K562 (cell line): ENCODE results near the gene NAXE. TPM values are rescaled to one million over a fixed set of nuclear protein-coding genes. Genes with fewer than 3 reads are reported as not detected.

ENCODE experiments used
- BCL6 ChIP-seq: fragments of 250-450 bp; sonication (Bioruptor Pico); IDR thresholded peaks from 2 replicates; pipeline ENCODE4 v1.4.0; 2020
- CREBBP ChIP-seq: IDR thresholded peaks from one replicate; pipeline ENCODE4 v1.6.1; 2012; ENCODE audit warnings: low read depth, mild to moderate bottlenecking, control low read depth, inconsistent platforms, low read length
- HNRNPH1 ChIP-seq: fragments of 200-400 bp; formaldehyde crosslinking; optimal IDR thresholded peaks from 2 replicates; pipeline ENCODE3; 2017; ENCODE audit warnings: low read depth, mild to moderate bottlenecking, low read length, moderate library complexity
- HNRNPL ChIP-seq: fragments of 200-400 bp; formaldehyde crosslinking; IDR thresholded peaks from 2 replicates; pipeline ENCODE4 v1.6.1; 2017; ENCODE audit warnings: low read depth, mild to moderate bottlenecking, low read length
- IRF2 ChIP-seq: sonication (generic); formaldehyde crosslinking; IDR thresholded peaks from 2 replicates; pipeline ENCODE4 v1.8.1; 2022; ENCODE audit warnings: mild to moderate bottlenecking, missing genetic modification reagents
- KAT7 ChIP-seq: sonication (generic); formaldehyde crosslinking; IDR thresholded peaks from 2 replicates; pipeline ENCODE4 v1.8.0; 2022; ENCODE audit warnings: missing genetic modification reagents, mild to moderate bottlenecking, borderline replicate concordance
- KDM2B ChIP-seq: fragments of 250-450 bp; sonication (Bioruptor Pico); IDR thresholded peaks from 2 replicates; pipeline ENCODE4 v1.8.0; 2021; ENCODE audit warnings: mild to moderate bottlenecking, moderate library complexity
- NR3C1 ChIP-seq: sonication (generic); formaldehyde crosslinking; IDR thresholded peaks from 2 replicates; pipeline ENCODE4 v1.8.1; 2022; ENCODE audit warnings: missing genetic modification reagents
- ZFP30 ChIP-seq: fragments of 250-450 bp; sonication (Bioruptor Pico); IDR thresholded peaks from 2 replicates; pipeline ENCODE4 v1.8.0; 2022; ENCODE audit warnings: moderate library complexity, mild to moderate bottlenecking, inconsistent platforms, borderline replicate concordance
- ZNF668 ChIP-seq: fragments of 250-450 bp; sonication (Bioruptor Pico); IDR thresholded peaks from 2 replicates; pipeline ENCODE4 v1.8.0; 2022; ENCODE audit warnings: mild to moderate bottlenecking, inconsistent platforms
- ZZZ3 ChIP-seq: fragments of 450-650 bp; IDR thresholded peaks from 2 replicates; pipeline ENCODE4 v1.6.1; 2016; ENCODE audit warnings: antibody characterized with exemption, mild to moderate bottlenecking, moderate library complexity
- polyA plus RNA-seq, 8 experiments: library from polyadenylated mRNA; depleted of rRNA in 4 of 8; stranded (reverse) in 5 of 8; unstranded in 3 of 8; fragments of >200 nt; fragmentation: Nextera tagmentation in 2 of 8; fragmentation: Illumina TruSeq in 1 of 8; extraction: Ambion mirVana in 2 of 8; extraction: Trizol in 1 of 8; gene quantifications; 2 replicates each; pipeline versions ENCODE4 v1.2.1 to v1.2.3, GENCODE V29; 2011 to 2014; ENCODE audit warnings: inconsistent platforms in 1 of 8, missing spikeins in 1 of 8
- total RNA-seq, 7 experiments: library from RNA; depleted of rRNA in 6 of 7; stranded (reverse); fragments of >200 nt in 6 of 7; fragmentation: Illumina TruSeq in 2 of 7; extraction: Trizol in 2 of 7; gene quantifications; 2 replicates each; pipeline versions ENCODE4 v1.2.1 to v1.2.3, GENCODE V29; 2011 to 2021; ENCODE audit warnings: low replicate concordance in 1 of 7
- TF ChIP-seq, protein P1 (sequence below): sonication (generic); formaldehyde crosslinking; IDR thresholded peaks from 2 replicates; pipeline ENCODE4 v1.8.0; 2023; ENCODE audit warnings: missing genetic modification reagents, mild to moderate bottlenecking, borderline replicate concordance
- TF ChIP-seq, protein P2 (sequence below): fragments of 450-650 bp; formaldehyde crosslinking; IDR thresholded peaks from 2 replicates; pipeline ENCODE4 v1.4.0; 2020; ENCODE audit warnings: mild to moderate bottlenecking, moderate library complexity
- TF ChIP-seq, protein P3 (sequence below), 2 experiments: fragments of 250-450 bp in 1 of 2; fragments of 450-650 bp in 1 of 2; sonication (Bioruptor Pico) in 1 of 2; IDR thresholded peaks; 2 replicates each; pipeline versions ENCODE4 v1.6.1 to v1.8.0; 2016 to 2021; ENCODE audit warnings: mild to moderate bottlenecking in 2 of 2, moderate library complexity in 2 of 2, missing compliant biosample characterization in 1 of 2, missing genetic modification characterization in 1 of 2
- TF ChIP-seq, protein P4 (sequence below): fragments of 250-450 bp; sonication (Bioruptor Pico); IDR thresholded peaks from 2 replicates; pipeline ENCODE4 v1.8.0; 2021; ENCODE audit warnings: mild to moderate bottlenecking, moderate library complexity
- TF ChIP-seq, protein P5 (sequence below): IDR thresholded peaks from 2 replicates; pipeline ENCODE4 v1.6.1; 2014; ENCODE audit warnings: antibody characterized with exemption

NAXE gene
- total and polyA plus RNA-seq, 9 of the 15 experiments (the other 6 are each of a cell fraction or from before 2014, with no cell fraction given), result 27.3 to 137 (median 90.0) TPM

DNA sequence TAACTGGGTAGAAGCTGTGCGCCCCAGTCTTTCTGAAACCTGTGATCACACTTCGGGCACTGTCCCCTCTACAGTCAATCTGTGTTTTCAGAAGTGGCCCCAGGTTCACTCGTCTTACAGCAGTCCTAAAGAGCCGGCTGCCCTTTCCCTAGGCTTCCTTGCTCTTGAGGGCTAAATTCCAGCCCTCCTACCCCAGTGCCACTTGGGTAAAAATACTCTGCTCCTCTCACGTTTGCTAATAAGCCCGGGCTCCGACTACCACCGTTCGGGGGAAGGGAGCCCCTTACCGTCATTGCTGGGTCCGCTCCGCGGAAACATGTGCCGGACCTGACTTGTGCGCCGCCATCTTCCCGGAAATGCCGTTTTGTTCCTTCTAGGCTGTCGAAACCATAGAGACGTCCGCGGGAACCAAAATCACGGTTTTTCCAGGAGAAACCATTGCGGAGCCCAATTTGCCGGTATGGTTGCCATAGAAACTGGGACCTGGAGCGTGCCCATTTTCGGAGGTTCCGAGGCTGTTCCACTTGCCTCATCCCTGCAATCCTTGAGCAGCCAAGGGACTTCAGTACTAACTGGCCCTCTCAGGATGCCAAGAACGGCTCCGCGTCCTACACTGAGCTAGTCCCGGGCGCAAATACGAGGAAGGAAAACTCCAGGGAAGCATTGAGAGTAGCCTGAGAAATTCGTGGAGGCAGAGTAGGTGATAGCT, 9.7 kb downstream of the NAXE start, which contains the start of gene GPATCH4 (continued):
- TF ChIP-seq, protein P1, sequence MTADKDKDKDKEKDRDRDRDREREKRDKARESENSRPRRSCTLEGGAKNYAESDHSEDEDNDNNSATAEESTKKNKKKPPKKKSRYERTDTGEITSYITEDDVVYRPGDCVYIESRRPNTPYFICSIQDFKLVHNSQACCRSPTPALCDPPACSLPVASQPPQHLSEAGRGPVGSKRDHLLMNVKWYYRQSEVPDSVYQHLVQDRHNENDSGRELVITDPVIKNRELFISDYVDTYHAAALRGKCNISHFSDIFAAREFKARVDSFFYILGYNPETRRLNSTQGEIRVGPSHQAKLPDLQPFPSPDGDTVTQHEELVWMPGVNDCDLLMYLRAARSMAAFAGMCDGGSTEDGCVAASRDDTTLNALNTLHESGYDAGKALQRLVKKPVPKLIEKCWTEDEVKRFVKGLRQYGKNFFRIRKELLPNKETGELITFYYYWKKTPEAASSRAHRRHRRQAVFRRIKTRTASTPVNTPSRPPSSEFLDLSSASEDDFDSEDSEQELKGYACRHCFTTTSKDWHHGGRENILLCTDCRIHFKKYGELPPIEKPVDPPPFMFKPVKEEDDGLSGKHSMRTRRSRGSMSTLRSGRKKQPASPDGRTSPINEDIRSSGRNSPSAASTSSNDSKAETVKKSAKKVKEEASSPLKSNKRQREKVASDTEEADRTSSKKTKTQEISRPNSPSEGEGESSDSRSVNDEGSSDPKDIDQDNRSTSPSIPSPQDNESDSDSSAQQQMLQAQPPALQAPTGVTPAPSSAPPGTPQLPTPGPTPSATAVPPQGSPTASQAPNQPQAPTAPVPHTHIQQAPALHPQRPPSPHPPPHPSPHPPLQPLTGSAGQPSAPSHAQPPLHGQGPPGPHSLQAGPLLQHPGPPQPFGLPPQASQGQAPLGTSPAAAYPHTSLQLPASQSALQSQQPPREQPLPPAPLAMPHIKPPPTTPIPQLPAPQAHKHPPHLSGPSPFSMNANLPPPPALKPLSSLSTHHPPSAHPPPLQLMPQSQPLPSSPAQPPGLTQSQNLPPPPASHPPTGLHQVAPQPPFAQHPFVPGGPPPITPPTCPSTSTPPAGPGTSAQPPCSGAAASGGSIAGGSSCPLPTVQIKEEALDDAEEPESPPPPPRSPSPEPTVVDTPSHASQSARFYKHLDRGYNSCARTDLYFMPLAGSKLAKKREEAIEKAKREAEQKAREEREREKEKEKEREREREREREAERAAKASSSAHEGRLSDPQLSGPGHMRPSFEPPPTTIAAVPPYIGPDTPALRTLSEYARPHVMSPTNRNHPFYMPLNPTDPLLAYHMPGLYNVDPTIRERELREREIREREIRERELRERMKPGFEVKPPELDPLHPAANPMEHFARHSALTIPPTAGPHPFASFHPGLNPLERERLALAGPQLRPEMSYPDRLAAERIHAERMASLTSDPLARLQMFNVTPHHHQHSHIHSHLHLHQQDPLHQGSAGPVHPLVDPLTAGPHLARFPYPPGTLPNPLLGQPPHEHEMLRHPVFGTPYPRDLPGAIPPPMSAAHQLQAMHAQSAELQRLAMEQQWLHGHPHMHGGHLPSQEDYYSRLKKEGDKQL (CRISPR knock-in tag), result no peak
- TF ChIP-seq BCL6 (CRISPR knock-in tag) (no peak), ZNF668 (CRISPR knock-in tag) (no peak), HNRNPL (no peak), KDM2B (no peak), HNRNPH1 (no peak), IRF2 (no peak), NR3C1 (CRISPR knock-in tag) (no peak), ZFP30 (CRISPR knock-in tag) (no peak), ZZZ3 (no peak; the same call in 1 of the 2 replicates), CREBBP (no peak), KAT7 (peak; percentile 91; the same call in 1 of the 2 replicates)
- TF ChIP-seq, protein P2, sequence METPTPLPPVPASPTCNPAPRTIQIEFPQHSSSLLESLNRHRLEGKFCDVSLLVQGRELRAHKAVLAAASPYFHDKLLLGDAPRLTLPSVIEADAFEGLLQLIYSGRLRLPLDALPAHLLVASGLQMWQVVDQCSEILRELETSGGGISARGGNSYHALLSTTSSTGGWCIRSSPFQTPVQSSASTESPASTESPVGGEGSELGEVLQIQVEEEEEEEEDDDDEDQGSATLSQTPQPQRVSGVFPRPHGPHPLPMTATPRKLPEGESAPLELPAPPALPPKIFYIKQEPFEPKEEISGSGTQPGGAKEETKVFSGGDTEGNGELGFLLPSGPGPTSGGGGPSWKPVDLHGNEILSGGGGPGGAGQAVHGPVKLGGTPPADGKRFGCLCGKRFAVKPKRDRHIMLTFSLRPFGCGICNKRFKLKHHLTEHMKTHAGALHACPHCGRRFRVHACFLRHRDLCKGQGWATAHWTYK (CRISPR knock-in tag), result 0 out of 2 replicates have a peak, but pooled peaks have one; percentile 60
- TF ChIP-seq, protein P3, sequence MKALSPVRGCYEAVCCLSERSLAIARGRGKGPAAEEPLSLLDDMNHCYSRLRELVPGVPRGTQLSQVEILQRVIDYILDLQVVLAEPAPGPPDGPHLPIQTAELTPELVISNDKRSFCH (CRISPR knock-in tag; IDR thresholded peaks at IDR 0.05), result no peak
- TF ChIP-seq, protein P3 (tag; IDR thresholded peaks at IDR 0.05), result no peak
- TF ChIP-seq, protein P4, sequence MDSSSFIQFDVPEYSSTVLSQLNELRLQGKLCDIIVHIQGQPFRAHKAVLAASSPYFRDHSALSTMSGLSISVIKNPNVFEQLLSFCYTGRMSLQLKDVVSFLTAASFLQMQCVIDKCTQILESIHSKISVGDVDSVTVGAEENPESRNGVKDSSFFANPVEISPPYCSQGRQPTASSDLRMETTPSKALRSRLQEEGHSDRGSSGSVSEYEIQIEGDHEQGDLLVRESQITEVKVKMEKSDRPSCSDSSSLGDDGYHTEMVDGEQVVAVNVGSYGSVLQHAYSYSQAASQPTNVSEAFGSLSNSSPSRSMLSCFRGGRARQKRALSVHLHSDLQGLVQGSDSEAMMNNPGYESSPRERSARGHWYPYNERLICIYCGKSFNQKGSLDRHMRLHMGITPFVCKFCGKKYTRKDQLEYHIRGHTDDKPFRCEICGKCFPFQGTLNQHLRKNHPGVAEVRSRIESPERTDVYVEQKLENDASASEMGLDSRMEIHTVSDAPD (CRISPR knock-in tag), result no peak
- TF ChIP-seq, protein P5, sequence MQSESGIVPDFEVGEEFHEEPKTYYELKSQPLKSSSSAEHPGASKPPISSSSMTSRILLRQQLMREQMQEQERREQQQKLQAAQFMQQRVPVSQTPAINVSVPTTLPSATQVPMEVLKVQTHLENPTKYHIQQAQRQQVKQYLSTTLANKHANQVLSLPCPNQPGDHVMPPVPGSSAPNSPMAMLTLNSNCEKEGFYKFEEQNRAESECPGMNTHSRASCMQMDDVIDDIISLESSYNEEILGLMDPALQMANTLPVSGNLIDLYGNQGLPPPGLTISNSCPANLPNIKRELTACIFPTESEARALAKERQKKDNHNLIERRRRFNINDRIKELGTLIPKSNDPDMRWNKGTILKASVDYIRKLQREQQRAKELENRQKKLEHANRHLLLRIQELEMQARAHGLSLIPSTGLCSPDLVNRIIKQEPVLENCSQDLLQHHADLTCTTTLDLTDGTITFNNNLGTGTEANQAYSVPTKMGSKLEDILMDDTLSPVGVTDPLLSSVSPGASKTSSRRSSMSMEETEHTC, result 0 out of 2 replicates have a peak, but pooled peaks have one; percentile 20
